Mononuclear cell (primary cell): ENCODE measurements around the gene PPP1R12B. TPM values are rescaled to one million over a fixed set of nuclear protein-coding genes. Genes with fewer than 3 reads are reported as not detected.

Experiments used
- H3K27me3 ChIP-seq: 2 replicates; pipeline ENCODE4 v1.6.0; 2011; ENCODE audit warnings: low read length, control low read depth; ENCODE audit not compliant: insufficient read depth
- H3K4me1 ChIP-seq: 2 replicates; pipeline ENCODE4 v1.5.1; 2011; ENCODE audit warnings: mild to moderate bottlenecking, low read length, control low read depth; ENCODE audit not compliant: insufficient read depth
- H3K4me3 ChIP-seq: 2 replicates; pipeline ENCODE4 v1.5.1; 2011; ENCODE audit warnings: mild to moderate bottlenecking, low read length, moderate library complexity
- H3K9me3 ChIP-seq: 2 replicates; pipeline ENCODE4 v1.5.1; 2011; ENCODE audit warnings: low read depth, mild to moderate bottlenecking, control low read depth, low read length
- total RNA-seq: library from RNA; depleted of rRNA; stranded (reverse); fragments of >200 nt; gene quantifications from one replicate; pipeline ENCODE4 v1.2.3, GENCODE V29; 2012

PPP1R12B gene
- total RNA-seq, 1 donor, result 22.4 TPM

- Histone ChIP-seq H3K27me3 (no peaks in the 10 kb centered on the region), H3K4me1 (peaks cover 11% of the 10 kb centered on the region), H3K9me3 (no peaks in the 10 kb centered on the region), H3K4me3 (no peak overlapping the region)
Measured at GRCh38 chr1:202586018-202586821, 237.7 kb downstream of the PPP1R12B start.

GRCh38 chr1:202586871-202587270 lies 238.4 kb downstream of the PPP1R12B start:
- Histone ChIP-seq H3K4me3 (no peak overlapping the region), H3K9me3 (no peaks in the 10 kb centered on the region), H3K27me3 (no peaks in the 10 kb centered on the region), H3K4me1 (peaks cover 11% of the 10 kb centered on the region)

- Histone ChIP-seq H3K4me1 (peaks cover 11% of the 10 kb centered on the region), H3K27me3 (no peaks in the 10 kb centered on the region), H3K9me3 (no peaks in the 10 kb centered on the region), H3K4me3 (no peak overlapping the region)
Measured at GRCh38 chr1:202587859-202588485, 239.5 kb downstream of the PPP1R12B start.

- H3K9me3 ChIP-seq, result no peaks in the 10 kb centered on the region
- no peak overlapping the region for H3K4me3 ChIP-seq
- H3K27me3 ChIP-seq, result no peaks in the 10 kb centered on the region
- H3K4me1 ChIP-seq, result peaks cover 11% of the 10 kb centered on the region
Measured at GRCh38 chr1:202588503-202589189, 240.1 kb downstream of the PPP1R12B start.

- peaks cover 11% of the 10 kb centered on the region for H3K4me1 ChIP-seq
- H3K27me3 ChIP-seq, result no peaks in the 10 kb centered on the region
- H3K9me3 ChIP-seq, result no peaks in the 10 kb centered on the region
- H3K4me3 ChIP-seq, result no peak overlapping the region
Measured at GRCh38 chr1:202589190-202589930, 240.9 kb downstream of the PPP1R12B start.

GRCh38 chr1:202590126-202590525 lies 241.6 kb downstream of the PPP1R12B start:
- Histone ChIP-seq H3K27me3 (peaks cover under 1% of the 10 kb centered on the region), H3K4me3 (no peak overlapping the region), H3K4me1 (peaks cover 11% of the 10 kb centered on the region), H3K9me3 (no peaks in the 10 kb centered on the region)

- H3K27me3 ChIP-seq, result peaks cover 7% of the 10 kb centered on the region
- no peak overlapping the region for H3K4me3 ChIP-seq
- peaks cover 8% of the 10 kb centered on the region for H3K4me1 ChIP-seq
- H3K9me3 ChIP-seq, result no peaks in the 10 kb centered on the region
Measured at GRCh38 chr1:202590975-202591411, 242.5 kb downstream of the PPP1R12B start.

- H3K27me3 ChIP-seq, result peaks cover 7% of the 10 kb centered on the region
- H3K4me1 ChIP-seq, result peaks cover 2% of the 10 kb centered on the region
- H3K4me3 ChIP-seq, result no peak overlapping the region
Measured at GRCh38 chr1:202591515-202591914, 243.0 kb downstream of the PPP1R12B start.

GRCh38 chr1:202592146-202592545 lies 243.6 kb downstream of the PPP1R12B start:
- Histone ChIP-seq H3K4me1 (peaks cover 6% of the 10 kb centered on the region), H3K9me3 (no peaks in the 10 kb centered on the region), H3K27me3 (peaks cover 7% of the 10 kb centered on the region), H3K4me3 (no peak overlapping the region)

More at GRCh38 chr1:202591515-202591914, 243.0 kb downstream of the PPP1R12B start:
- H3K9me3 ChIP-seq, result no peaks in the 10 kb centered on the region

- Histone ChIP-seq H3K4me3 (no peak overlapping the region), H3K4me1 (peaks cover 6% of the 10 kb centered on the region), H3K9me3 (no peaks in the 10 kb centered on the region), H3K27me3 (peaks cover 10% of the 10 kb centered on the region)
Measured at GRCh38 chr1:202593845-202594244, 245.3 kb downstream of the PPP1R12B start.

- Histone ChIP-seq H3K27me3 (peaks cover 21% of the 10 kb centered on the region), H3K4me3 (no peak overlapping the region), H3K4me1 (peaks cover 6% of the 10 kb centered on the region), H3K9me3 (no peaks in the 10 kb centered on the region)
Measured at GRCh38 chr1:202596638-202597037, 248.1 kb downstream of the PPP1R12B start.

- Histone ChIP-seq H3K9me3 (no peaks in the 10 kb centered on the region), H3K27me3 (peaks cover 21% of the 10 kb centered on the region), H3K4me1 (peaks cover 6% of the 10 kb centered on the region), H3K4me3 (no peak overlapping the region)
Measured at GRCh38 chr1:202597090-202597761, 248.7 kb downstream of the PPP1R12B start.

- peaks cover 22% of the 10 kb centered on the region for H3K27me3 ChIP-seq
- no peaks in the 10 kb centered on the region for H3K9me3 ChIP-seq
- H3K4me1 ChIP-seq, result peaks cover 6% of the 10 kb centered on the region
- no peak overlapping the region for H3K4me3 ChIP-seq
Measured at GRCh38 chr1:202599669-202600431, 251.4 kb downstream of the PPP1R12B start.
